Glutamatergic neuron (in vitro differentiated cells): ENCODE results near the gene ESYT3. TPM values are rescaled to one million over a fixed set of nuclear protein-coding genes. Genes with fewer than 3 reads are reported as not detected.
"Not testable (repeated sequence)": the region's sequence is repeated elsewhere in the genome, so short reads cannot be mapped to it uniquely, and the experiment has no call there.

ENCODE experiments used
- DNase-seq: peaks from one replicate; pipeline ENCODE4 v3.0.0; 2022
- H3K27ac Mint-ChIP-seq: one replicate; pipeline ENCODE4 v1.8.0; 2020; ENCODE audit warnings: mild to moderate bottlenecking, mixed read lengths, inconsistent platforms; ENCODE audit not compliant: unreplicated experiment
- H3K27me3 Mint-ChIP-seq: one replicate; pipeline ENCODE4 v1.8.0; 2020; ENCODE audit warnings: mild to moderate bottlenecking, moderate library complexity, mixed read lengths, inconsistent platforms; ENCODE audit not compliant: unreplicated experiment
- H3K36me3 Mint-ChIP-seq: one replicate; pipeline ENCODE4 v1.8.0; 2020; ENCODE audit warnings: mild to moderate bottlenecking, mixed read lengths, inconsistent platforms; ENCODE audit not compliant: unreplicated experiment
- H3K4me1 Mint-ChIP-seq: one replicate; pipeline ENCODE4 v1.8.0; 2020; ENCODE audit warnings: mild to moderate bottlenecking, low read depth, mixed read lengths, inconsistent platforms; ENCODE audit not compliant: unreplicated experiment
- H3K4me3 Mint-ChIP-seq: one replicate; pipeline ENCODE4 v1.8.0; 2020; ENCODE audit warnings: mild to moderate bottlenecking, mixed read lengths, inconsistent platforms; ENCODE audit not compliant: unreplicated experiment
- H3K9me3 Mint-ChIP-seq: one replicate; pipeline ENCODE4 v1.8.0; 2020; ENCODE audit warnings: mild to moderate bottlenecking, moderate library complexity, mixed read lengths, inconsistent platforms; ENCODE audit not compliant: unreplicated experiment
- total RNA-seq: library from RNA; stranded (reverse); fragmentation: NEBNext Ultra II Directional; extraction: Animal tissue kit (Norgen Biotek cat#: 25700); gene quantifications from one replicate; pipeline ENCODE4 v1.2.1, GENCODE V29; 2021; ENCODE audit not compliant: unreplicated experiment
- TF ChIP-seq, protein P1 (sequence below): fragments of 200-600 bp; sonication (generic); IDR thresholded peaks from one replicate; pipeline ENCODE4 v1.5.0; 2021; ENCODE audit not compliant: partially characterized antibody, unreplicated experiment

ESYT3 gene
- total RNA-seq, 1 donor from 2014 or later = not detected

GRCh38 chr3:138476526-138476925 is 42.1 kb downstream of the ESYT3 start:
- TF ChIP-seq, protein P1, sequence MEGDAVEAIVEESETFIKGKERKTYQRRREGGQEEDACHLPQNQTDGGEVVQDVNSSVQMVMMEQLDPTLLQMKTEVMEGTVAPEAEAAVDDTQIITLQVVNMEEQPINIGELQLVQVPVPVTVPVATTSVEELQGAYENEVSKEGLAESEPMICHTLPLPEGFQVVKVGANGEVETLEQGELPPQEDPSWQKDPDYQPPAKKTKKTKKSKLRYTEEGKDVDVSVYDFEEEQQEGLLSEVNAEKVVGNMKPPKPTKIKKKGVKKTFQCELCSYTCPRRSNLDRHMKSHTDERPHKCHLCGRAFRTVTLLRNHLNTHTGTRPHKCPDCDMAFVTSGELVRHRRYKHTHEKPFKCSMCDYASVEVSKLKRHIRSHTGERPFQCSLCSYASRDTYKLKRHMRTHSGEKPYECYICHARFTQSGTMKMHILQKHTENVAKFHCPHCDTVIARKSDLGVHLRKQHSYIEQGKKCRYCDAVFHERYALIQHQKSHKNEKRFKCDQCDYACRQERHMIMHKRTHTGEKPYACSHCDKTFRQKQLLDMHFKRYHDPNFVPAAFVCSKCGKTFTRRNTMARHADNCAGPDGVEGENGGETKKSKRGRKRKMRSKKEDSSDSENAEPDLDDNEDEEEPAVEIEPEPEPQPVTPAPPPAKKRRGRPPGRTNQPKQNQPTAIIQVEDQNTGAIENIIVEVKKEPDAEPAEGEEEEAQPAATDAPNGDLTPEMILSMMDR = no peak
- Mint-ChIP-seq H3K36me3 (no peaks in the 10 kb centered on the region), H3K9me3 (peaks cover 2% of the 10 kb centered on the region), H3K4me1 (no peaks in the 10 kb centered on the region), H3K4me3 (no peak overlapping the region), H3K27ac (no peak overlapping the region), H3K27me3 (no peaks in the 10 kb centered on the region)
- DNase-seq = no peak

DNA sequence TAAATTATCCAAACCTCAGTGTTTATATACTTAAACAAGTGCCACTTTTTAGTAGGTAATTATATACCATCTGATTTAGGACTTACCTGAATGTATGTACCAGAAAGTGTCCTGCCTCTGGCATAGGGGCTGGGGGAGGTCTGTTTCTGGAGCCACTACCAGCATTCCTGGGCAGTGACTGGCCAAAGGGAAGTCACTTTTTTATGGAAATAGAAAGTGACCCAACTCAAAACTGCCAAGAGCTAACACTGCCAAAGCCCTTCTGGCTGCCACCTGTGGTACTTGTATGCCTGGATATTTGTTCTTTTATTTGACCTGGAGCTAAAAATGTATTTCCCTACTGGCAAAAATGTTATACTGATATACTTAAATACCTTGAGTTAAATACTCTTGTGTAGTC is 42.7 kb downstream of the ESYT3 start:
- H3K36me3 Mint-ChIP-seq = no peaks in the 10 kb centered on the region
- no peaks in the 10 kb centered on the region for H3K27me3 Mint-ChIP-seq
- no peaks in the 10 kb centered on the region for H3K4me1 Mint-ChIP-seq
- TF ChIP-seq, protein P1 = no peak
- no peak for DNase-seq
- H3K9me3 Mint-ChIP-seq = peaks cover 2% of the 10 kb centered on the region
- no peak overlapping the region for H3K27ac Mint-ChIP-seq
- H3K4me3 Mint-ChIP-seq = no peak overlapping the region

DNA sequence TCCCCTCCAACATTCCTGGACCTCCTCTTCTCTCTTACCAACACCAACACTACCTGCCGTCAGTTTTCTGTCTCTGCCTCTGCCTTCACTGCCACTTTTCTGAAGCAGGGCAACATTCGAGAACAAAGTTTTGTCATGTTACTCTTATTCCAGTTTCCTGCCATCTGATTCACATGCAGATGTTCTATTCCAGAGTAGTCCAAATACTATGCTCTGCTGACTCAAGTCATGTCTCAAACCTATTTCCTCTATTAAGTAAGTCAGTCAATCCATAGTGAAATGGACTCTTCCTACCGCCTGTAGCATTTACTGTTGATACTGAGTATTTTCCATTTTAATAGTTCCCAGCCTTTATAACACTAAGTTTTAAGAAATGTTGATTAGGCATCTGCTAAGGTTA is 43.4 kb downstream of the ESYT3 start:
- Mint-ChIP-seq H3K27ac (no peak overlapping the region), H3K27me3 (no peaks in the 10 kb centered on the region)

GRCh38 chr3:138479438-138479863 is 45.0 kb downstream of the ESYT3 start:
- H3K9me3 Mint-ChIP-seq = no peaks in the 10 kb centered on the region
- H3K36me3 Mint-ChIP-seq = no peaks in the 10 kb centered on the region
- H3K27ac Mint-ChIP-seq = no peak overlapping the region
- H3K4me1 Mint-ChIP-seq = no peaks in the 10 kb centered on the region
- no peaks in the 10 kb centered on the region for H3K27me3 Mint-ChIP-seq
- H3K4me3 Mint-ChIP-seq = no peak overlapping the region
- peak; percentile 69 for DNase-seq
- TF ChIP-seq, protein P1 = peak; percentile 78

More for the DNA sequence above, 43.4 kb downstream of the ESYT3 start:
- no peaks in the 10 kb centered on the region for H3K36me3 Mint-ChIP-seq
- no peaks in the 10 kb centered on the region for H3K4me1 Mint-ChIP-seq
- no peak overlapping the region for H3K4me3 Mint-ChIP-seq
- DNase-seq = no peak
- H3K9me3 Mint-ChIP-seq = no peaks in the 10 kb centered on the region
- TF ChIP-seq, protein P1 = no peak

DNA sequence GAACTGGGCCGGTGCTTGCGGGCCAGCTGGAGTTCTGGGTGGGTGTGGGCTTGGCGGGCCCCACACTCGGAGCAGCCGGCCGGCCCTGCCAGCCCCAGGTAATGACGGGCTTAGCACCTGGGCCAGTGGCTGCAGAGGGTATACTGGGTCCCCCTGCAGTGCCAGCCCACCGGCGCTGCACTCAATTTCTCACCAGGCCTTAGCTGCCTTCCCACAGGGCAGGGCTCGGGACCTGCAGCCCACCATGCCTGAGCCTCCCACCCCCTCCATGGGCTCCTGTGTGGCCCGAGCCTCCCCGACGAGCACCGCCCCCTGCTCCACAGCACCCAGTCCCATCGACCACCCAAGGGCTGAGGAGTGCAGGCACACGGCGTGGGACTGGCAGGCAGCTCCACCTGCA is 50.3 kb downstream of the ESYT3 start:
- H3K4me1 Mint-ChIP-seq, DNase-seq, H3K27ac Mint-ChIP-seq, H3K4me3 Mint-ChIP-seq, H3K9me3 Mint-ChIP-seq, H3K27me3 Mint-ChIP-seq: not testable (repeated sequence)
- peaks cover 24% of the 10 kb centered on the region for H3K36me3 Mint-ChIP-seq

DNA sequence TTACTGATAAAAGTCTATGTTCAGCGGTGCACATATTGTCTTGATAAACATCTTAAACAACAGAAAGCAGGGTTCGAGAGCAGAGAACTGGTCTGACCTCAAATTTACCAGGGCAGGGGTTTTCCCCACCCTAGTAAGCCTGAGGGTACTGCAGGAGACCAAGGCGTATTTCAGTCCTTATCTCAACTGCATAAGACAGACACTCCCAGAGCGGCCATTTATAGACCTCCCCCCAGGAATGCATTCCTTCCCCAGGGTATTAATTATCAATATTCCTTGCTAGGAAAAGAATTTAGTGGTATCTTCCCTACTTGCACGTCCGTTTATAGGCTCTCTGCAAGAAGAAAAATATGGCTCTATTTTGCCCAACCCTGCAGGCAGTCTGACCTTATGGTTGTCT is 52.2 kb downstream of the ESYT3 start:
- H3K36me3 Mint-ChIP-seq = peaks cover 24% of the 10 kb centered on the region
- H3K27ac Mint-ChIP-seq, H3K9me3 Mint-ChIP-seq, H3K27me3 Mint-ChIP-seq, DNase-seq, H3K4me3 Mint-ChIP-seq, H3K4me1 Mint-ChIP-seq: not testable (repeated sequence)
